ENCODE measurements around the gene CCDC154.

Gene CCDC154

GRCh38 chr16:1398826-1399581, 45.4 kb downstream of the CCDC154 start:
- Histone ChIP-seq H3K79me2 (ENCODE audit: insufficient read depth, low read length) (no peaks in the 10 kb centered on the region), H3K9me3 (ENCODE audit: insufficient read depth, low read depth, low read length) (no peaks in the 10 kb centered on the region), H3K9ac (ENCODE audit: low read depth, low read length, poor library complexity, severe bottlenecking) (no peak overlapping the region), H4K20me1 (ENCODE audit: insufficient read depth, low read length, poor library complexity, severe bottlenecking) (no peaks in the 10 kb centered on the region), H2AFZ (ENCODE audit: low read length) (no peak overlapping the region), H3K4me3 (ENCODE audit: low read length, poor library complexity, severe bottlenecking) (no peak overlapping the region), H3K27me3 (ENCODE audit: insufficient read depth, low read length, poor library complexity, severe bottlenecking) (no peaks in the 10 kb centered on the region), H3K36me3 (ENCODE audit: insufficient read depth, low read length) (no peaks in the 10 kb centered on the region; the same call in 1 of the 2 replicates), H3K4me2 (ENCODE audit: low read depth, low read length, poor library complexity, severe bottlenecking) (no peak overlapping the region), H3K9me2 (replicated peaks; ENCODE audit: low read depth, low read length) (no peaks in the 10 kb centered on the region), H3F3A (ENCODE audit: low read depth) (no peaks in the 10 kb centered on the region), H3K4me1 (ENCODE audit: insufficient read depth, low read length, poor library complexity, severe bottlenecking) (no peaks in the 10 kb centered on the region)
- TF ChIP-seq CTCF (conservative IDR thresholded peaks at IDR 0.05; ENCODE audit: low read length) (no peak), EZH2phosphoT487 (IDR thresholded peaks at IDR 0.05; ENCODE audit: borderline replicate concordance) (no peak)

- no peak overlapping the region for H3K9ac ChIP-seq (ENCODE audit: low read depth, low read length, poor library complexity, severe bottlenecking)
- H3K36me3 ChIP-seq (ENCODE audit: insufficient read depth, low read length), result no peaks in the 10 kb centered on the region; the same call in 1 of the 2 replicates
- no peak for TF ChIP-seq CTCF (conservative IDR thresholded peaks at IDR 0.05; ENCODE audit: low read length)
- no peak for TF ChIP-seq EZH2phosphoT487 (IDR thresholded peaks at IDR 0.05; ENCODE audit: borderline replicate concordance)
Observed at GRCh38 chr16:1398351-1398750, 46.0 kb downstream of the CCDC154 start.

GRCh38 chr16:1397779-1398178, 46.6 kb downstream of the CCDC154 start:
- Histone ChIP-seq H3K4me2 (ENCODE audit: low read depth, low read length, poor library complexity, severe bottlenecking) (no peak overlapping the region), H2AFZ (ENCODE audit: low read length) (no peak overlapping the region), H3K9me3 (ENCODE audit: insufficient read depth, low read depth, low read length) (no peaks in the 10 kb centered on the region), H3K4me3 (ENCODE audit: low read length, poor library complexity, severe bottlenecking) (no peak overlapping the region), H3K79me2 (ENCODE audit: insufficient read depth, low read length) (no peaks in the 10 kb centered on the region), H3K4me1 (ENCODE audit: insufficient read depth, low read length, poor library complexity, severe bottlenecking) (no peaks in the 10 kb centered on the region), H3K27me3 (ENCODE audit: insufficient read depth, low read length, poor library complexity, severe bottlenecking) (no peaks in the 10 kb centered on the region), H3K9ac (ENCODE audit: low read depth, low read length, poor library complexity, severe bottlenecking) (no peak overlapping the region), H3K36me3 (ENCODE audit: insufficient read depth, low read length) (no peaks in the 10 kb centered on the region; the same call in 1 of the 2 replicates), H3K9me2 (replicated peaks; ENCODE audit: low read depth, low read length) (no peaks in the 10 kb centered on the region), H4K20me1 (ENCODE audit: insufficient read depth, low read length, poor library complexity, severe bottlenecking) (no peaks in the 10 kb centered on the region), H3F3A (ENCODE audit: low read depth) (no peaks in the 10 kb centered on the region)
- TF ChIP-seq EZH2phosphoT487 (IDR thresholded peaks at IDR 0.05; ENCODE audit: borderline replicate concordance), result no peak
- TF ChIP-seq CTCF (conservative IDR thresholded peaks at IDR 0.05; ENCODE audit: low read length), result no peak

More at GRCh38 chr16:1398351-1398750, 46.0 kb downstream of the CCDC154 start:
- H3K9me2 ChIP-seq (replicated peaks; ENCODE audit: low read depth, low read length), result no peaks in the 10 kb centered on the region
- H3F3A ChIP-seq (ENCODE audit: low read depth), result no peaks in the 10 kb centered on the region
- no peak overlapping the region for H3K4me2 ChIP-seq (ENCODE audit: low read depth, low read length, poor library complexity, severe bottlenecking)
- H3K4me1 ChIP-seq (ENCODE audit: insufficient read depth, low read length, poor library complexity, severe bottlenecking), result no peaks in the 10 kb centered on the region
- no peak overlapping the region for H2AFZ ChIP-seq (ENCODE audit: low read length)
- no peak overlapping the region for H3K4me3 ChIP-seq (ENCODE audit: low read length, poor library complexity, severe bottlenecking)
- no peaks in the 10 kb centered on the region for H3K9me3 ChIP-seq (ENCODE audit: insufficient read depth, low read depth, low read length)
- no peaks in the 10 kb centered on the region for H3K79me2 ChIP-seq (ENCODE audit: insufficient read depth, low read length)
- H4K20me1 ChIP-seq (ENCODE audit: insufficient read depth, low read length, poor library complexity, severe bottlenecking), result no peaks in the 10 kb centered on the region
- no peaks in the 10 kb centered on the region for H3K27me3 ChIP-seq (ENCODE audit: insufficient read depth, low read length, poor library complexity, severe bottlenecking)

All from Loucy (cell line).